Stimulated activated naive CD4-positive, alpha-beta T cell (primary cell): Measurements from ENCODE around the gene EMSY.
"Not testable (repeated sequence)": the region's sequence is repeated elsewhere in the genome, so short reads cannot be mapped to it uniquely, and the experiment has no call there.

Experiments
- DNase-seq, 6 experiments: peaks; one replicate each; lab custom pipeline; 2025; lab: John Stamatoyannopoulos, UW

Gene EMSY

DNA sequence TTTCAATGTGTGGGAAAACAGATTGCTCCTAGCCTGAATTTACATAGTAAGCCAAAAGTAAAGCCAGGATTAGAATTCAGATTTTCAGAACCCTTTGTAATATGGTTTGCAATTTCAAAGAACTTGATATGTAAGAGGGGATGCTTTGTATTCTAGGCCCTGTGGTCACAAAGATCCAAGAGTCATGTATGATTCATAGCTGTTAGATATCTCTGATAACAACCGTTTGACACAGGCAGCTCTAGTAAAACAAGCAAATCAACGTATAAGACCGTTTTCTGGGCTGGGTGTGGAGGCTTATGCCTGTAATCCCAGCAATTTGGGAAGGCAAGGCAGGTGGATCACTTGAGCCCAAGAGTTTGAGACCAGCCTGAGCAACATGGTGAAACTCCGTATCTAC is 79.6 kb downstream of the EMSY start:
- no peak for DNase-seq

DNA sequence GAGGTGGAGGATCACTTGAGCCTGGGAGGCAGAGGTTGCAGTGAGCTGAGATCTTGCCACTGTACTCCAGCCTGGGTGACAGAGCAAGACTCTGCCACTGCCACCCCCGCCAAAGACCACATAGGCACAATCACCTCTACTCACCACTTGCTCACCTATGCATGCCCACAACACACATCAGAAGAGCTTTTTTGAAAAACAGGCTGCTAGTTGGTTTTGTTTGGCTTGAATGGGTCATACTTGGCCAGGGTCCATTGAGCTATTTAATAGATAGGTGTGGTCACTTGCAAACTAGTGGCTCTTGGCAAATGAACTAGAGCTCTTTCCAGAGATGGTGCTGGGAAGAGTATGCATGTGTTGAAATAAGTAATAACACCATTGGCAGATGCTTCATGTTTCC is 80.1 kb downstream of the EMSY start:
- DNase-seq, result no peak

DNA sequence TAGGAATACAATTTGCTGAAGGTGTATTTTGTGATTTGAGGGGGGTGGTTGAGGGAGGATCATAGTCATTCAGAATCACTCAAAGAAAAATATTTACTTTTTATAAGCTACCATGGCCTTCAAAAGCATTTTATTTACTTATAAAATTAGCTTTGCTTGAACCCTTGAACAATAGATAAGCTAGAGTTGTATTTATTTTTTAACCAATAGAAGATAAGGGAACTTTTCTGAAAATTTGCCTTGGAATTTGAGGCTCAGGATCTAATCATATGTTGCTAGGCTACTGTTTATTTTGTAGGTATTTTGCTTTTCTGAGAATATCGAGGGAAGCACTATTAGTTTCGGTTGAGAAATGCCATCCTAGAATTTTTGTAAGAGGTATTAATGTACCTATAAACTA is 82.1 kb downstream of the EMSY start:
- no peak for DNase-seq

DNA sequence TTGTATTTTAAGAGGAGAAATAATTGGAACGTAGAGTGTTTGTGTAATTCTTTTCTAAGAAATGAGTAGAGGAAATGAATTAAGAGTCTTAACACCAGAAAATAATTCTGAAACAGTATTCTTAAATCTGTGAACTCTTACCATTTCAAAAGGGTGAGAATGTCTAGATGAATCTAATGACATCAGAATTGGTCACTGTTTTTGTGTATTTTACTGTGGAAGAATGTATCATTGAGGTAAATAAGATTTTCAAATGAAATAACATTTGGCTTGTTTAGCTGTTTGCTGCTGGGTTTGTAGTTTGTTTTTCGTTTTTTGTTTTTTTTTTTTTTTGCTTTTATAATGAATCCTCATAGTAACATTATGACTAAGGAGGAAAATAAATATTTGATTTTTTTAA is 97.6 kb downstream of the EMSY start:
- DNase-seq, result no peak

DNA sequence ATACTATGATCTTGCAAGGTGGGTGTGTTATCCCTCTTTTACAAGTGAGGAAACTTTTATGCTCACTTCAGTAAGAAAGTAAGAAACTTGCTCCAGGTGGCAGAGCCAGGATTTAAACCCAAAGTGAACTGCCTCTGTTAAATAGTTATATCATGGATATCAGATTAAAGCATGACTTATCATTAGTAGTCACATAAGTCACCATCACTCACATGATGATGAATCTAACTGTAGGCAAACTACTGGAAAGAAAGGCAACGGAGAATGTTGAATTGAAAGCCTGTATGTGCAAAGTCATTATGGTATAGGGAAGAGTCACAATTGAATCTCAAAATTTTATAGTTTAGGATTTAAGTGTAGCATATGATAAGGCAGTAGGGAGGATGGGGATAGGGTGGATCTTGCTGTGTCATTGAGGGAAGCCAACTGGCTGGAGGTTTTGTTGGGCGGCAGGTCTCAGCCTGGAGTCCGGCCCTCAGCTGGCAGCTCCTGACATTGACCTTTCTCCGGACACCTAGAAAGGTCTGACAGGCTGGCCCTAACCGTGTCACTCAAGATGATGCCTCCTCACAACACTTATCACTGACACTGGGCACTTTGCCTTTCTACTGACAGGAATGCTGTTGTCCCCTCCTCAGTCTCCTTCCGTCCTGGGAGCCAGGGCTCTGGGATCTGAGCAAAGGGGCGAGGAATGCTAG is 98.3 kb downstream of the EMSY start:
- DNase-seq, result no peak

DNA sequence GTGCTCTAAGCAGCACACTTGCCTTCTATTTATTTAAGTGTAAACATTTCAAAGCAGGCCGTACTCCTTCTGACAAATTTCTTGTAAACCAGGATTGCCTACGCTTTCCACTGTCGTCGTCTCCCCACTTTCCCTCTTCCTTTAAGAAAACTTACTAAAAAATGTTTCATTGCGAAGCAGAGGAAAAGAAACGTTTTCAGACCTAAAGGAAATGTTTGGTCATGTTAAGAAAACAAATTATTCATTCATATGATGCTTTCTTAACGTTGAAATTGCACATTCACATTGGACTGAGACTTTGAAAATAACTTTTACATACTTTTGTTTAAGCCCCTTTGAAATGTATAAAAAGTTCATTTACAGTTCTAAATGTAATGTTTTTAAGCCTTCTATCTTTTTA is 106.0 kb downstream of the EMSY start:
- DNase-seq, result no peak

DNA sequence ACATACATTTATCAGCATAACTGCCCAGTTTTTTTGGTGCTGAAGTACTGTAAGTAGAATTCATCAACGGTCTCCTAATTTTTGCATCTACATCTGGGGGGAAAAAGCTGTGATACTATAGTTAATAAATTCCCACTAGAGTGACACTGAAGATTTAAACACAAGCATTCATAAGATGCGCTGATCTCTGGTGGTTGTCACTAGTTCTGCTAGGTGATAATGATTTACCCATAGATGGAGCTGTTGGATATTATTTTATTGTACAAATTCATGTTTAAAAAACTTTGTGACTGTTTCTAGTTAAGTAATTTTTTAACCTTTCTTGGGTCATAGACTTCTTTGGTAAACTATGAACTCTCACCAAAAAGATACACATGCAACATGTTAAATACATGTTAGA is 106.6 kb downstream of the EMSY start:
- DNase-seq, result no peak

DNA sequence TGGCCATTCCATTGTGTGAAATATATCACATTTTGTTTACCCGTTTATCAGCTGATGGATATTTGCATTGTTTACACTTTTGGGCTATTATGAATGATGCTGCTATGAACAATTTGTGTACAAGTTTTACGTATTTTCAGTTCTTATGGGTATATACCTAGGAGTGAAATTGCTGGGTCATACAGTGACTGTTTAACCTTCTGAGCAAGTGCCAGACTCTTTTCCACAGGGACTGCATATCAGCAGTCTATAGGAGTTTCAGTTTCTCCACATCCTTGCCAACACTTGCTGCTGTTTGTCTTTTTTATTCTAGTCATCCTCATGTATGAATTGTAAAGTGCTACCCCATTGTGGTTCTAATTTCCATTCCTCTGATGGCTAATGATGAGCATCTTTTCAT is 108.2 kb downstream of the EMSY start:
- no peak for DNase-seq

DNA sequence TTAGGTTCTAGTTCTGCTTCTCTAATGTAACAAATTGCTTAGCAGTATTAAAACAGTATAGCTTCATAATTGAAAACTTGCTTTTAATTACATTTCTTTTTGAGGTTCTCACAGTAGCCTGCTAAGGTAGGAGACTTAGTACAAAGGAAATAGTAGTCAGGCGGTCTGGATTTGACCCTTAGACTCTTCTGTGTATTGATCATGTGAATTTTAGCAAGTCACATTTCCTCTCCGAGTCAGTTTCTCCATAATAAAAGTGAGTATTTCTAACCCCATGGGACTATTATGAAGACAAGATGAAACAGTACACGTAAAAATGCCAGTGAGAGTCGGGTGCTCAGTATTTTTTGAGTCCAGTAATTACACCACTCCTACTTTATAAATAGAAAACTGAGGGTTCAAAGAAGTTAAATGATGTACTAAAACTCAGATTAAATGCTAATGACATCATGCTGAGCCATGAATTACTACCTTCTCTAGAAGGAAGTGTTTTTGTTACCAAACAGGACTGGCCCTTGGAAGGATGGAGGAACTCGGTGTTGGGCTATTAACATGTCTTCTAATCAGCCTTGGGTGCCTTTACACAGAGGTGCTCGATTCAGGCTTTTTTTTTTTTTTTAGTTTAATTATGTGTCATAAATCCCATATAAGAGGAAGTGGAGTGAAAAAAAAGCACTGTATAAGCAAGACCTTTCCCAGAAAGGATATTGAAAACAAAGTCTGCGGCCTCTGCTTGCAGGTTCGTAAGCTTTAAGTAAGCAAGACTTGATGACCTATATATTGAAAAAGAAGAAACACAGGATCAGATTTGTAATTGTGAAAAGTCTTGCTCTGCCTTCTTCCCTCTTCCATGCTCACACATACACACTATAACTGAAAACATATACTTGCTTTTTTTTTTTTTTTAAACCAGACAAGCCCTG is 109.0 kb downstream of the EMSY start:
- DNase-seq, result no peak

DNA sequence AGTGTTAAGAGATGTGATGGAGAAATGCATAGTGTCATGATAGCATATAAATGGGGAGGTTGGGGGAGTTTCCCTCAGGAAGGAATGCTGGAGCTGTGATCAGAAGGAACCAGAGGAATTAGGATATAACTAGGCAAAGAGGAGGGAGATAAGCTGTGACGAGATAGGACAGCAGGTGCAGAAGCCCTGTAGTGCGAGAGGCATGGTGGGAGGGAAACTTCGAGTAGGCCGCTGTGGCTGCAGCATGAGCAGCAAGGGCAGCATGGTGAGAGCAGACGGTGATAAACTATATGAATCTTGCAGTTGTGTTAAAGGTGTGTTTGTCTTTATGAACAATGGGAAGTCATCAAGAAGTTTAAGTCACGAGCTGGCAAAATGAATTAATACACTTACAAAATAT is 109.9 kb downstream of the EMSY start:
- no peak for DNase-seq

DNA sequence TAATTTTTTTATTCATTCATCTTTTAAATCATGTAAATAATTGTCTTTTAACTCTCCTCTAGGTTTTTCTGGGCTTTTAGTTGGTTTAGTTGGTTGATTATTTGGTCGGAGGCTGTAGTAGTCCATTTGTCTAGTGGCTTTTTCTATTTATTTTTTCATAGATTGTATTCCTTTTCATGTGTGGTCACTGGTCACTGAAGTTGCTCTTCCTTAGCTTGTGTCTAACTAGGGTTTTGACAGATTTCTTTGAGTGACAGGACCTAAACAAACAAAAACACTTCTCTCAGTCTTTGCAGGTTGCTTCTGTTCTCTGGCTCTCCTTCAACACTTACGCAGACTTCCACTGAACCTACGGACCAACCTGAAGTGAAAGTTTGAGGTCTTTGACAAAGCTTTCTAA is 112.6 kb downstream of the EMSY start:
- no peak for DNase-seq

DNA sequence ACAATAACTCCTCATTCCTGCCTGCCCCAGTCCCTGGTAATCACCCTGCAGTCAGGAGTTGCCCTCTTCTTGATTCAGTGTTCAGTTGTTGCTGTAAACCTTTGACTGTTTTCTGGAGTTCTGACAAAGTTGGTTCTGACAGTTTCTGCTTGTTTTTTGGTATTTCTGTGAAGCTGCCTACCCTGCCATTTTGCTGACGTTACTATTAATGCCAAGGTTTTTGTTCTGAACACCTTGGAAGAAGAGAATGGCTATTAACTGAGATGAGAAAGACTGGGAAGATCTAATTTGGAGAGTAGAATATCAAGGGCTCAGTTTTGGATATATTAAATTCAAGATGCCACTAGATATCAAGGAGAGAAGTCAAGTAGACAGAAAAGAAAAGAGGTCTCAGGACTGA is 113.7 kb downstream of the EMSY start:
- DNase-seq, result no peak

DNA sequence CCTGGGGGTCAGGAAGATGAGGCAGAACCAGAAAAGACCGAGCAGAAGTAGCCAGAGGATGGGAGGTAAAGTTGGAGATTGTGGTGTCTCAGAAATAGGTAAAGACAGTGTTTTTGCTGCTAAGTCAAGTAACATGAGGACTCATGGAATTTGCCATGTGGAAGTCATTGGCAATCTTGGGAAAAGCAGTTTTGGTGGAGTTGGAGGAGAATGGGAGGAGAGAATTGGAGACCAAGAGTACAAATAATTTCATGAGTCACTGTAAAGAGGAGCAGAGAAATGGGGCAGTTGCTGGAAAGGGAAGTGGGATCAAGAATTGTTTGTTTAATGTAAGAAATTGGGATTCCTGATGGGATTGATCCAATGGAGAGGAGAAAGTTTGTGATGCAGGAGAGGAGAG is 114.1 kb downstream of the EMSY start:
- no peak for DNase-seq

DNA sequence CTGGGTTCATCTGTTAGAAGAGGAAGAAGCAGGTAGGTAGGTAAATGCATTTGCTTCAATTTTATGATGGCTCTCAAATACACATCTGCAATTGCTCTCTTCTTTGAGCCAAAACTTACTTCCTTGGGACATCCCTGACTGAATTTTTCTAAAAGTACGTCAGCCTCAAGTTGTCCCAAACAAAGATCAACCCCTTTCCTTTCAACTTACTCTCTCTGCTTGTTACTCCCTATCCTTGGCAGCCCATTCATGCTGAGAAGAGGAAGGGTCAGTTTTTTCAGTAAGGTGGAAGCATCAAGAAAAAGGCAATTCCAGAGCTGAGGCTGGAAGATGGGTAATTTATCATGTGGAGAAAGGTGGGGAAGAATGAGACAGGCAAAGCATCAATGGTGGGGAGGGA is 114.5 kb downstream of the EMSY start:
- DNase-seq, result no peak

DNA sequence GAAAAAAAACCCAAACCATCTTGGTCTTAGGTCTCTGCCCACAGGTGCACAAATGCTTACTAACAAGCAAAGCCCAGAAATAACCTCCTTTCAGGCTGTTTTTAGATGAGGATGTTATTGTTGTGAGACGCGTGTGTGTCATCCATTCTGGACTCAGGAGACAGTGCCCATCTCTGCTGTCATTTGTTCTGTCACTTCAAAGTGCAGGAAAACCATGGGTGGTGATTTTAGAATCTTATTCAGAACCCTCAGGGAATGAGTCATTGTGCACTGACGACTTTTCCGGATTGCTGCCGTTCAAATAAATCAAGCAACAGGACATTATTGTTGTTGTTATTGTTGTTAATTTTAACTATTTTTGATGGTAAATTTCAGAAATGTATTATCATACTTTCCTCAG is 115.4 kb downstream of the EMSY start:
- no peak for DNase-seq

DNA sequence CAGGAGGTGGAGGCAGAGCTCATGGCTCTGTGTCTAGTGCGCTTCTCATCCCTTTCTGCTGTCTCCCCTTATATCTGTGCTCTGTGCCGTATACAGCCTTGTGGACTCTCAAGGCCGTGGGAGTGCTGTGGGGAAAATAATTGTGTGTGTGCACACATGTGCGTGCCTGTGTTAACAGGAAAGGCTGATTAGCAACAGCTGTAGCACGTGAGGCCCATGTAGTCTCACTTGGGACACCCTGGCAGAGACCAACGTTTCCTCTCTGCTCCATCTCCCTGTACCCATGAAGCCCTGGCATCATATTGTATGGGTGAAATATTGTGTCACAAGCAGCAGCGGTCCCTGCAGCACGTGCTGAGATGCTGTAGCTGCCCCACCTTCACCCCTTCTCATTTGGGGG is 116.4 kb downstream of the EMSY start:
- DNase-seq, result no peak

DNA sequence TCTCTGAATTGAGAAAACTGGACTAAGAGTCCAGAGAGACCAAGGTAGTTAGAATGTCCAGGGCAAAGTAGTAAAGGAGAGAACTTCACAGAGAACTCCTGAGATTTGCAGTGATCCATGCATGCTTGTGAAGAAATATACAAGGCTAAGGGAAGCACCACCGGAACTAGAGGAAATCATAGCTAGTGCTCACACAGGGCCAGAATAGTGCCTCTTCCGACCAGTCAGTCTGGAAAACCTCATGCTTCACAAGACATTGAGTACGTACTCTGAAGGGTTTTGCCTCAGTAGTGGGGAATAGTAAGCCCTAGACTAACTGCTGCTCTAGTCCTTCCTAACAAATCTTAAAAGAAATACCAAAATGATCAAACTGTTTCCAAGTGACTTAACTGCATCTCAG is 117.7 kb downstream of the EMSY start:
- no peak for DNase-seq

DNA sequence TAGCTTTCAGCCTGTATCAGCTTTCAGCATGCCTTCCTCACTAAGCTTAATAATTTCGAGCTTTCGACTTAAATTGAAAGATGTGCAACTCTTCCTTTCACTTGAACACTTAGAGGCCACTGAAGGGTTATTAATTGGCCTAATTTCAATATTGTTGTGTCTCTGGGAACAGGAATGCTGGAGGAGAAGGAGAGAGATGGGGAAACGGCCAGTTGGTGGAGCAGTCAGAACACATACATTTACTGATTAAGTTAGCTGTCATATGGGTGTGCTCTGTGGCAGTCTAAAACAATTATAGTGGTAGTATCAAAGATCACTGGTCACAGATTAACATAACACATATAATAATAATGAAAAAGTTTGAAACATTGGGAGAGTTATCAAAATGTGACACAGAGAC is 119.5 kb downstream of the EMSY start:
- DNase-seq, result no peak

DNA sequence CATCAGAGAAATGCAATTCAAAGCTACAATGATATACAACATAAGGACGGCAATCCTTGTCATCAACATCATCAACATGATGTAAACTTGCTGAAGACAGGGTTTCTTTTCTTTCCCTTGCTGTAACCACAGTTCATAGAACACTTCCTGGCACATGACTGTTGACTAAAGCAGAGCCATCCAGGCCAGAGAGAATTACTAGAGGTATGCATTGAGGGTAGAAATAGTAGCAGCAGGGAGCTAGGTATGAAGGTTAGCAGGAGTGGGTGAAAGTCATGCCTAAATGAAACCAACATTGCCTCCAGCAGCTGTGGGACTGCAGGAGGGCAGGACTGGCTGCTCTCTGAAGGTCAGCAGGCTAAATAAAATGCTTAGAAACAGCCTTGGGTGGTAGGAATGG is 122.0 kb downstream of the EMSY start:
- no peak for DNase-seq

DNA sequence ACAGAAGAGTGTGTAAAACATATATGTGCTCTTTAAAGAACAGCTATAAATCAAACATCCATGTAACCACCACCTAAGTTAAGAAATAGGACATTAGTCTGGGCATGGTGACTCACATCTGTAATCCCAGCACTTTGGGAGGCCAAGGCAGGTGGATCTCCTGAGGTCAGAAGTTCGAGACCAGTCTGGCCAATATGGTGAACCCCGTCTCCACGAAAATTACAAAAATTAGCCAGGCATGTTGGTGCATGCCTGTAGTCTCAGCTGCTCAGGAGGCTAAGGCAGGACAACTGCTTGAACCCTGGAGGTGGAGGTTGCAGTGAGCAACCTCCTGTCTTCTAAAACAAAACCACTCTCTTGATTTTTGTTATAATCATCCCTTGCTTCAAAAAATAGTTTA is 122.4 kb downstream of the EMSY start:
- DNase-seq, result no peak

DNA sequence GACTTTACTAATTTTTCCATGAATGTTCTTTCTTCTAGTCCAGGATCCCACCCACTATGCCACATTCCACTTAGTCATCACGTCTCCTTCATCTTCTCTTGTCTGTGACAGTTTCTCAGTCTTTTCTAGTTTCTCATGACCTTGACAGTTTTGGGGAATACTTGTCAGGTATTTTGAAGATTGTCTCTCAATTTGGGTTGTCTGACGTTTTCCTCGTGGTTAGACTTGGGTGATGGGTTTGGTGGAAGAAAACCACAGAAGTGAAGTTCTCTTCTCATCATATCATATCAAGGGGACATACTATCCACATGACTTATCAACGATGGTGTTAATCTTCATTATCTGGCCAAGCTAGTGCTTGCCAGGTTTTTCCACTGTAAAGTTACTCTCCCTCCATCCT is 123.3 kb downstream of the EMSY start:
- DNase-seq, result no peak

DNA sequence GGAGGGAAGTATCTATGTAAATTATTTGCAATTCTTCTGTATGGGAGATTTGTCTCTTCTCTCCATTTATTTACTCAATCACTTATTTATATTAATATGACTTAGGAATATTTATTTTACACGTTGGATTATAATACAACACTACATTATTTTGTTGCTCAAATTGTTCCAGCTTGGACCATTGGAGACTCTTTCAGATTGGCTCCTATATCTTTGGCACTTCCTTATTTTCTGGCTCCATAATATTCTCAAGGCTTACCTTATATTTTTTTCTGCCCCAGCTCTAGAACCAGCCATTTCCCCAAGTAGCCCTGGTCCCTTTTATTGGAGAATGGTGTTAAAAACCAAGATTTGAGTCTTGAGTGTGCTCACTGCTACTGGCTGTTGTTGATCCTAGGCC is 123.8 kb downstream of the EMSY start:
- no peak for DNase-seq

DNA sequence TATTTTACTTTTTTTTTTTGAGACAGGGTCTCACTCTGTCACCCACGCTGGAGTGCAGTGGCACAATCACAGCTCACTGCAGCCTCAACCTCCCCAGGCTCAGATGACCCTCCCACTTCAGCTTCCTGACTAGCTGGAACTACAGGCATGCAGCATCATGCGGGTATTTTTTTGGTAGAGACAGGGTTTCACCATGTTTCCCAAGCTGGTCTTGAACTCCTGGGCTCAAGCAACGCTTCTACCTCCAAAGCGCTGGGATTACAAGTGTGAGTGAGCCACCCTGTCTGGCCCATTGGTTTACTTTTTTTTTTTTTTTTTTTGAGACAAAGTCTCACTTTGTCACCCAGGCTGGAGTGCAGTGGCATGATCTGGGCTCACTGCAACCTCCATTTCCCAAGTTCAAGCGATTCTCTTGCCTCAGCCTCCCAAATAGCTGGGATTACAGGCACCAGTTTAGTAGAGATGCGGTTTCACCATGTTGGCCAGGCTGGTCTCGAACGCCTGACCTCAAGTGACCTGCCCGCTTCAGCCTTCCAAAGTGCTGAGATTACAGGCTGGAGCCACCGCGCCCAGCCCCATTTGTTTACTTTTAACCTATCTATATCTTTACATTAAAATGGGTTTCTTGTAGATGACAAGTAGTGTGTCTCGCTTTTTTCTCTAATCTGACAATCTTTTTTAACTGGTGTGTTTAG is 127.5 kb downstream of the EMSY start:
- DNase-seq, result not testable (repeated sequence)
